OCI-LY1 (cell line): ENCODE results near the gene PSMC4.
"Not testable (repeated sequence)": the region's sequence is repeated elsewhere in the genome, so short reads cannot be mapped to it uniquely, and the experiment has no call there.

ENCODE experiments used
- EZH2 ChIP-seq: fragments of 200-600 bp; sonication (generic), shearing (Covaris generic); IDR thresholded peaks from 2 replicates; pipeline ENCODE4 v1.8.0; 2017; ENCODE audit warnings: borderline replicate concordance, mixed run types, mild to moderate bottlenecking, antibody characterized with exemption, low read length, moderate library complexity, mixed read lengths
- TF ChIP-seq, protein P1 (sequence below): fragments of 200-600 bp; sonication (generic), shearing (Covaris generic); IDR thresholded peaks from 2 replicates; pipeline ENCODE4 v1.5.1; 2017; ENCODE audit warnings: mild to moderate bottlenecking, antibody characterized with exemption, low read length, moderate library complexity, mixed read lengths

DNA sequence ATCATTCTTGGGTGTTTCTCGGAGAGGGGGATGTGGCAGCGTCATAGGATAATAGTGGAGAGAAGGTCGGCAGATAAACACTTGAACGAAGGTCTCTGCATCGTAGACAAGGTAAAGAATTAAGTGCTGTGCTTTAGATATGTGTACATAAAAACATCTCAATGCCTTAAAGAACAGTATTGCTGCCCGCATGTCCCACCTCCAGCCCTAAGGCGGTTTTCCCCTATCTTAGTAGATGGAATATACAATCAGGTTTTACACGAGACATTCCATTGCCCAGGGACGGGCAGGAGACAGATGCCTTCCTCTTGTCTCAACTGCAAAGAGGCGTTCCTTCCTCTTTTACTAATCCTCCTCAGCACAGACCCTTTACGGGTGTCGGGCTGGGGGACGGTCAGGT lies 11.6 kb upstream of the PSMC4 start:
- TF ChIP-seq, protein P1, sequence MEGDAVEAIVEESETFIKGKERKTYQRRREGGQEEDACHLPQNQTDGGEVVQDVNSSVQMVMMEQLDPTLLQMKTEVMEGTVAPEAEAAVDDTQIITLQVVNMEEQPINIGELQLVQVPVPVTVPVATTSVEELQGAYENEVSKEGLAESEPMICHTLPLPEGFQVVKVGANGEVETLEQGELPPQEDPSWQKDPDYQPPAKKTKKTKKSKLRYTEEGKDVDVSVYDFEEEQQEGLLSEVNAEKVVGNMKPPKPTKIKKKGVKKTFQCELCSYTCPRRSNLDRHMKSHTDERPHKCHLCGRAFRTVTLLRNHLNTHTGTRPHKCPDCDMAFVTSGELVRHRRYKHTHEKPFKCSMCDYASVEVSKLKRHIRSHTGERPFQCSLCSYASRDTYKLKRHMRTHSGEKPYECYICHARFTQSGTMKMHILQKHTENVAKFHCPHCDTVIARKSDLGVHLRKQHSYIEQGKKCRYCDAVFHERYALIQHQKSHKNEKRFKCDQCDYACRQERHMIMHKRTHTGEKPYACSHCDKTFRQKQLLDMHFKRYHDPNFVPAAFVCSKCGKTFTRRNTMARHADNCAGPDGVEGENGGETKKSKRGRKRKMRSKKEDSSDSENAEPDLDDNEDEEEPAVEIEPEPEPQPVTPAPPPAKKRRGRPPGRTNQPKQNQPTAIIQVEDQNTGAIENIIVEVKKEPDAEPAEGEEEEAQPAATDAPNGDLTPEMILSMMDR, result not testable (repeated sequence)
- not testable (repeated sequence) for TF ChIP-seq EZH2
